Lower leg skin (tissue), 3 donors: ENCODE measurements around the gene OR13A1.

Experiments
- POLR2A ChIP-seq, 2 donors: fragments of 450-650 bp; IDR thresholded peaks; one replicate each; pipeline ENCODE4 v1.6.1; 2016 to 2017; ENCODE audit warnings: antibody characterized with exemption in 2 of 2, mild to moderate bottlenecking in 1 of 2, moderate library complexity in 1 of 2
- TF ChIP-seq, protein P1 (sequence below), 3 donors: fragments of 450-650 bp; IDR thresholded peaks; one replicate each; pipeline ENCODE4 v1.5.1; 2016; ENCODE audit warnings: antibody characterized with exemption in 3 of 3, mild to moderate bottlenecking in 3 of 3, moderate library complexity in 2 of 3

DNA sequence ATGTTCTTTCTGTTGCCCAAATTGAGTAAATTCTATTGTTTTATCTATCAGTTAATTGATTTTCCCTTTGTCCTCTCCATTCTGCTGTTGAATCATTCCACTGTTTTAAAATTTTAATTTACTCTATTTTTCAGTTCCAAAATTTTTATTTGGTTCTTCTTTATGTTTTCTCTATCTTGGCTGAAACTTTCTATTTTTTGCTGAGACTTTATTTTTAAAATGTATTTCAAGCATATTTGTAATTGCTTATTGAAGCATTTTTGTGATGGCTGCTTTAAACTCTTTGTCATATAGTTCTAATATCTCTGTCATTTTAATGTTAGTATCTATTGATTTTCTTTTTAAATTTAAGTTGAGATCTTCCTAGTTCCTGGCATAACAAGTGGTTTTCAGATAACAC lies 60.5 kb downstream of the OR13A1 start:
- TF ChIP-seq, protein P1, sequence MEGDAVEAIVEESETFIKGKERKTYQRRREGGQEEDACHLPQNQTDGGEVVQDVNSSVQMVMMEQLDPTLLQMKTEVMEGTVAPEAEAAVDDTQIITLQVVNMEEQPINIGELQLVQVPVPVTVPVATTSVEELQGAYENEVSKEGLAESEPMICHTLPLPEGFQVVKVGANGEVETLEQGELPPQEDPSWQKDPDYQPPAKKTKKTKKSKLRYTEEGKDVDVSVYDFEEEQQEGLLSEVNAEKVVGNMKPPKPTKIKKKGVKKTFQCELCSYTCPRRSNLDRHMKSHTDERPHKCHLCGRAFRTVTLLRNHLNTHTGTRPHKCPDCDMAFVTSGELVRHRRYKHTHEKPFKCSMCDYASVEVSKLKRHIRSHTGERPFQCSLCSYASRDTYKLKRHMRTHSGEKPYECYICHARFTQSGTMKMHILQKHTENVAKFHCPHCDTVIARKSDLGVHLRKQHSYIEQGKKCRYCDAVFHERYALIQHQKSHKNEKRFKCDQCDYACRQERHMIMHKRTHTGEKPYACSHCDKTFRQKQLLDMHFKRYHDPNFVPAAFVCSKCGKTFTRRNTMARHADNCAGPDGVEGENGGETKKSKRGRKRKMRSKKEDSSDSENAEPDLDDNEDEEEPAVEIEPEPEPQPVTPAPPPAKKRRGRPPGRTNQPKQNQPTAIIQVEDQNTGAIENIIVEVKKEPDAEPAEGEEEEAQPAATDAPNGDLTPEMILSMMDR (IDR thresholded peaks at IDR 0.05), result no peak
- TF ChIP-seq POLR2A (IDR thresholded peaks at IDR 0.05), result no peak
